DOHH2 (cell line): ENCODE results near the gene IBA57.

ENCODE experiments used
- H3F3A ChIP-seq: fragments of 200-600 bp; sonication (generic), shearing (Covaris generic); 2 replicates; pipeline ENCODE4 v1.6.0; 2016; ENCODE audit warnings: antibody characterized with exemption, mild to moderate bottlenecking; ENCODE audit not compliant: control insufficient read depth, insufficient read depth
- H3K27ac ChIP-seq: fragments of 200-600 bp; sonication (generic); 2 replicates; pipeline ENCODE4 v1.5.1; 2014; ENCODE audit warnings: low read depth, mild to moderate bottlenecking, low read length, moderate library complexity
- H3K27me3 ChIP-seq: fragments of 200-600 bp; sonication (generic); 2 replicates; pipeline ENCODE4 v1.6.1; 2014; ENCODE audit warnings: mild to moderate bottlenecking, low read length, mixed read lengths; ENCODE audit not compliant: control insufficient read depth
- H3K36me3 ChIP-seq: fragments of 200-600 bp; sonication (generic); 2 replicates; pipeline ENCODE4 v1.6.1; 2014; ENCODE audit warnings: mild to moderate bottlenecking, low read length, moderate library complexity, mixed read lengths; ENCODE audit not compliant: control insufficient read depth
- H3K4me1 ChIP-seq: fragments of 200-600 bp; sonication (generic); 2 replicates; pipeline ENCODE4 v1.6.1; 2014; ENCODE audit warnings: mild to moderate bottlenecking, low read length, mixed read lengths; ENCODE audit not compliant: control insufficient read depth
- H3K4me2 ChIP-seq: fragments of 200-600 bp; sonication (generic); 2 replicates; pipeline ENCODE4 v1.6.0; 2014; ENCODE audit warnings: mild to moderate bottlenecking, low read length, moderate library complexity
- H3K4me3 ChIP-seq: fragments of 200-600 bp; sonication (generic); 2 replicates; pipeline ENCODE4 v1.5.1; 2014; ENCODE audit warnings: mild to moderate bottlenecking, low read length, mixed read lengths
- H3K79me2 ChIP-seq: fragments of 200-600 bp; sonication (generic); 2 replicates; pipeline ENCODE4 v1.6.1; 2014; ENCODE audit warnings: mild to moderate bottlenecking, low read length, mixed read lengths; ENCODE audit not compliant: control insufficient read depth
- H3K9me2 ChIP-seq: fragments of 200-600 bp; sonication (generic); replicated peaks from 2 replicates; pipeline ENCODE4 v1.6.1; 2014; ENCODE audit warnings: mild to moderate bottlenecking, low read length, mixed read lengths; ENCODE audit not compliant: control insufficient read depth
- H3K9me3 ChIP-seq: fragments of 200-600 bp; sonication (generic); 2 replicates; pipeline ENCODE4 v1.6.1; 2014; ENCODE audit warnings: antibody characterized with exemption, low read length, mixed read lengths; ENCODE audit not compliant: control insufficient read depth, insufficient read depth
- H4K20me1 ChIP-seq: fragments of 200-600 bp; sonication (generic); 2 replicates; pipeline ENCODE4 v1.6.0; 2014; ENCODE audit warnings: low read depth, mild to moderate bottlenecking, antibody characterized with exemption, low read length, moderate library complexity; ENCODE audit not compliant: control insufficient read depth, insufficient read depth
- EZH2phosphoT487 ChIP-seq: fragments of 200-600 bp; sonication (generic); IDR thresholded peaks from 2 replicates; pipeline ENCODE4 v1.6.1; 2017; ENCODE audit warnings: borderline replicate concordance, mild to moderate bottlenecking, antibody characterized with exemption, low read length, moderate library complexity, mixed read lengths
- TF ChIP-seq, protein P1 (sequence below): fragments of 200-600 bp; sonication (generic); IDR thresholded peaks from one replicate; pipeline ENCODE4 v1.5.1; 2014; ENCODE audit warnings: antibody characterized with exemption, mild to moderate bottlenecking, low read depth, low read length; ENCODE audit not compliant: poor library complexity, severe bottlenecking

IBA57 gene

GRCh38 chr1:228156515-228156881 is 9.1 kb upstream of the IBA57 start:
- Histone ChIP-seq H3K36me3 (no peaks in the 10 kb centered on the region), H3K4me3 (no peak overlapping the region), H3K27ac (no peak overlapping the region), H3K27me3 (no peaks in the 10 kb centered on the region), H3F3A (no peaks in the 10 kb centered on the region), H3K9me3 (no peaks in the 10 kb centered on the region), H3K9me2 (no peaks in the 10 kb centered on the region), H3K4me2 (no peak overlapping the region), H3K79me2 (no peaks in the 10 kb centered on the region), H4K20me1 (no peaks in the 10 kb centered on the region), H3K4me1 (no peaks in the 10 kb centered on the region)
- no peak for TF ChIP-seq EZH2phosphoT487
- TF ChIP-seq, protein P1, sequence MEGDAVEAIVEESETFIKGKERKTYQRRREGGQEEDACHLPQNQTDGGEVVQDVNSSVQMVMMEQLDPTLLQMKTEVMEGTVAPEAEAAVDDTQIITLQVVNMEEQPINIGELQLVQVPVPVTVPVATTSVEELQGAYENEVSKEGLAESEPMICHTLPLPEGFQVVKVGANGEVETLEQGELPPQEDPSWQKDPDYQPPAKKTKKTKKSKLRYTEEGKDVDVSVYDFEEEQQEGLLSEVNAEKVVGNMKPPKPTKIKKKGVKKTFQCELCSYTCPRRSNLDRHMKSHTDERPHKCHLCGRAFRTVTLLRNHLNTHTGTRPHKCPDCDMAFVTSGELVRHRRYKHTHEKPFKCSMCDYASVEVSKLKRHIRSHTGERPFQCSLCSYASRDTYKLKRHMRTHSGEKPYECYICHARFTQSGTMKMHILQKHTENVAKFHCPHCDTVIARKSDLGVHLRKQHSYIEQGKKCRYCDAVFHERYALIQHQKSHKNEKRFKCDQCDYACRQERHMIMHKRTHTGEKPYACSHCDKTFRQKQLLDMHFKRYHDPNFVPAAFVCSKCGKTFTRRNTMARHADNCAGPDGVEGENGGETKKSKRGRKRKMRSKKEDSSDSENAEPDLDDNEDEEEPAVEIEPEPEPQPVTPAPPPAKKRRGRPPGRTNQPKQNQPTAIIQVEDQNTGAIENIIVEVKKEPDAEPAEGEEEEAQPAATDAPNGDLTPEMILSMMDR: no peak

- Histone ChIP-seq H3K9me2 (no peaks in the 10 kb centered on the region), H4K20me1 (no peaks in the 10 kb centered on the region), H3K36me3 (no peaks in the 10 kb centered on the region), H3K9me3 (no peaks in the 10 kb centered on the region), H3K27ac (no peak overlapping the region), H3F3A (no peaks in the 10 kb centered on the region), H3K79me2 (no peaks in the 10 kb centered on the region), H3K27me3 (no peaks in the 10 kb centered on the region), H3K4me1 (no peaks in the 10 kb centered on the region; the same call in 1 of the 2 replicates), H3K4me3 (no peak overlapping the region), H3K4me2 (no peak overlapping the region)
- TF ChIP-seq, protein P1: no peak
- TF ChIP-seq EZH2phosphoT487: no peak
Observed at GRCh38 chr1:228156941-228157728, 8.5 kb upstream of the IBA57 start.

- H3K4me1 ChIP-seq: peaks cover 3% of the 10 kb centered on the region; the same call in 1 of the 2 replicates
Observed at GRCh38 chr1:228157729-228158126, 7.9 kb upstream of the IBA57 start.

More at GRCh38 chr1:228157729-228158126, 7.9 kb upstream of the IBA57 start:
- H4K20me1 ChIP-seq: no peaks in the 10 kb centered on the region
- no peak overlapping the region for H3K4me3 ChIP-seq
- H3K36me3 ChIP-seq: no peaks in the 10 kb centered on the region
- no peaks in the 10 kb centered on the region for H3K9me2 ChIP-seq
- H3K79me2 ChIP-seq: no peaks in the 10 kb centered on the region
- no peaks in the 10 kb centered on the region for H3K27me3 ChIP-seq
- no peak overlapping the region for H3K27ac ChIP-seq
- TF ChIP-seq EZH2phosphoT487: no peak
- TF ChIP-seq, protein P1: no peak
- no peaks in the 10 kb centered on the region for H3K9me3 ChIP-seq
- no peaks in the 10 kb centered on the region for H3F3A ChIP-seq
- H3K4me2 ChIP-seq: no peak overlapping the region
